GM12874 (cell line): ENCODE data around the gene KASH5.
A peak's percentile ranks its signal among the peaks of the same experiment; 100 is the strongest.

Experiments
- CTCF ChIP-seq: IDR thresholded peaks from 2 replicates; pipeline ENCODE4 v1.5.1; 2011; ENCODE audit warnings: low read depth, mild to moderate bottlenecking, control low read depth, low read length, moderate library complexity; ENCODE audit not compliant: insufficient read depth

Gene KASH5

DNA sequence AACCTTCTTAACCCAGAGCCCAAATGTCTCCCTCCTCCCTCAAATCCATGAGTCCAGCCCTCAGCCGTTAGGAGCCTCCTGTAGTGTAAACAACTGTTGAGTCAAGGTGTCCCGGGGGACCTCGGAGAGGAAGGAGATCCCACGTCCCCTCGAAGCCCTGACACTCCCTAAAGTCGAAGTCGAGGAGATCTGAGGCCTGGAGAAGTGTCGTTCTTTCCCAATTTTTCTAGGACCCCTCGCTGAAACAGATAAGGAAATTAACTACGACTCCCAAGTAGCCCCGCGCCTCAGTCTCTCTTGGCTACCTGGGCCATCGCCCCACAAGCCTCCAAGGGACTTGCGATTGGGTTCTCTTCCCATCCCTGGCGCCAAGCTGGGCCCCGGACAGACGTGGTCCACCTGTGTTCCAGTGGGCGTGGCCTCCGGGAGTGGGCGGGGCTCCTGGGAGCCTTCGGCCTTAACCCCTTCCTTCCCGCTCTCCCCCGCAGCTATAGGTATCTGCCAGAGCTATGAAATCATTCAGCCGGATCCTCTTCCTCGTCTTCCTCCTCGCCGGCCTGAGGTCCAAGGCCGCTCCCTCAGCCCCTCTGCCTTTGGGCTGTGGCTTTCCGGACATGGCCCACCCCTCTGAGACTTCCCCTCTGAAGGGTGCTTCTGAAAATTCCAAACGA, 38.0 kb downstream of the KASH5 start:
- no peak for TF ChIP-seq CTCF

- TF ChIP-seq CTCF = no peak
Measured at GRCh38 chr19:49427339-49427738, 39.3 kb downstream of the KASH5 start.

- no peak for TF ChIP-seq CTCF
Measured at GRCh38 chr19:49427855-49428546, 40.0 kb downstream of the KASH5 start.

GRCh38 chr19:49428547-49429451, 40.8 kb downstream of the KASH5 start:
- no peak for TF ChIP-seq CTCF

DNA sequence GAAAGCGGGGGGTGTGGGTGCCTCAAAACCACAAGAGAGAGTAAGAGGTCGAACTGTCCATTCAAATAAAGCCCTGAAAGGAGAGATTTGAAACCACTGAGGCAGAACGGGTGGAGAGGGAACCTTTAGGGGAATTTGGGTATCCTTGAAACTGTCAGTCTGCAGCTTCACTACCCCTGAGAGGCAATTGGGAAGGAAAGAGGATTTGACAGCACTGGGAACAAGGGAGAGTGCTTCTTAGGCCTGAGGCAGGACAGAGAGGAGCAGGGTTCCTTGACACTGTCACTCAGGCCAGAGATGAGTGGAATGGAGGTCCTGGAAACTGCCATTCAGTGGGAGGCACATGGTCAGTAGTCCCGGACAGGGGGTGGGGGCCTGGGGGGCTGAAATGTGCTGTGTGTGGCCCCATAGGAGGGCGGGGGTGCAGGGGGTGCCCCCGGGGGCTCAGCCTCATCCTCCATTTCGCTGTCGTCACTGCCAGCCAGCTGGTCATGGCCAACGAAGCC, 42.2 kb downstream of the KASH5 start:
- no peak for TF ChIP-seq CTCF

- TF ChIP-seq CTCF = peak; percentile 54
Measured at GRCh38 chr19:49430678-49431329, 42.8 kb downstream of the KASH5 start.
